Natural killer cell (primary cell): ENCODE measurements around the gene PROX1. TPM values are rescaled to one million over a fixed set of nuclear protein-coding genes. Genes with fewer than 3 reads are reported as not detected.

Experiments used
- ATAC-seq, 3 donors: fragments of 150-1000 bp in 2 of 3; fragments of 200-7000 bp in 1 of 3; cut with Tn5 transposase; 1 replicate in 1 of 3; 2 replicates in 2 of 3; pipeline ENCODE4 v1.10.0; 2021; ENCODE audit warnings: mild to moderate bottlenecking in 2 of 3, moderate library complexity in 2 of 3
- DNase-seq, 2 donors: peaks; one replicate each; pipeline versions ENCODE4 v3.0.0 to v3.0.0-alpha.2; 2013 to 2021; ENCODE audit warnings: mixed read lengths in 1 of 2
- H3K27ac ChIP-seq: one replicate; pipeline ENCODE4 v1.5.1; 2013; ENCODE audit warnings: mild to moderate bottlenecking, low read length
- H3K27me3 ChIP-seq: one replicate; pipeline ENCODE4 v1.6.1; 2013; ENCODE audit warnings: low read length; ENCODE audit not compliant: control insufficient read depth, insufficient read depth
- H3K36me3 ChIP-seq: one replicate; pipeline ENCODE4 v1.6.1; 2013; ENCODE audit warnings: low read length; ENCODE audit not compliant: control insufficient read depth, insufficient read depth
- H3K4me1 ChIP-seq: one replicate; pipeline ENCODE4 v1.6.1; 2013; ENCODE audit warnings: low read length; ENCODE audit not compliant: control insufficient read depth, insufficient read depth
- H3K4me3 ChIP-seq: one replicate; pipeline ENCODE4 v1.5.1; 2013; ENCODE audit warnings: low read length
- H3K9me3 ChIP-seq: one replicate; pipeline ENCODE4 v1.6.1; 2013; ENCODE audit warnings: low read length; ENCODE audit not compliant: control insufficient read depth, insufficient read depth
- H3K27ac Mint-ChIP-seq, 2 donors: one replicate each; pipeline ENCODE4 v1.8.0; 2022; ENCODE audit warnings: mild to moderate bottlenecking in 2 of 2, mixed read lengths in 2 of 2, moderate library complexity in 1 of 2
- H3K27me3 Mint-ChIP-seq, 2 donors: one replicate each; pipeline ENCODE4 v1.8.0; 2022; ENCODE audit warnings: low read depth in 2 of 2, mixed read lengths in 2 of 2
- H3K36me3 Mint-ChIP-seq: one replicate; pipeline ENCODE4 v1.8.0; 2022; ENCODE audit warnings: mixed read lengths
- H3K4me1 Mint-ChIP-seq, 2 donors: one replicate each; pipeline ENCODE4 v1.8.0; 2022; ENCODE audit warnings: mixed read lengths in 2 of 2
- H3K4me3 Mint-ChIP-seq: one replicate; pipeline ENCODE4 v1.8.0; 2022; ENCODE audit warnings: mild to moderate bottlenecking, moderate library complexity, mixed read lengths
- H3K9me3 Mint-ChIP-seq, 2 donors: one replicate each; pipeline ENCODE4 v1.8.0; 2022; ENCODE audit warnings: mixed read lengths in 2 of 2
- CTCF ChIP-seq: fragments of 200-600 bp; IDR thresholded peaks from one replicate; pipeline ENCODE4 v1.8.0; 2022; ENCODE audit warnings: antibody characterized with exemption
- WGBS: methylation state at CpG from one replicate; pipeline ENCODE4 v1.1.7; 2013; ENCODE audit warnings: missing lambda C conversion rate; ENCODE audit not compliant: insufficient coverage; 5-methylcytosine and 5-hydroxymethylcytosine counted together
- intact Hi-C: fragments of 100-400 bp; cut with micrococcal nuclease; formaldehyde crosslinking; loops from one replicate; pipeline ENCODE4 v1.14.2; 2022
- total RNA-seq, 4 donors: library from RNA; stranded (reverse); fragments of 120-200 nt in 1 of 4; gene quantifications; one replicate each; pipeline versions ENCODE4 v1.2.3 to v1.2.4, GENCODE V29; 2013 to 2022

The PROX1 gene
- total RNA-seq, 3 donors from 2014 or later (not counting 1 experiment from before 2014, with no cell fraction given): not detected

- Histone ChIP-seq H3K27me3 (no peaks in the 10 kb centered on the region), H3K27ac (no peak overlapping the region), H3K4me1 (no peaks in the 10 kb centered on the region), H3K4me3 (no peak overlapping the region), H3K36me3 (no peaks in the 10 kb centered on the region), H3K9me3 (no peaks in the 10 kb centered on the region)
- ATAC-seq: no peak
- intact Hi-C loops: no loop called here
- DNase-seq: no peak
- Mint-ChIP-seq H3K27ac (no peak overlapping the region), H3K36me3 (no peaks in the 10 kb centered on the region), H3K4me3 (no peak overlapping the region), H3K9me3 (peaks cover 3 to 5% of the 10 kb centered on the region in 2 donors), H3K4me1 (no peaks in the 10 kb centered on the region), H3K27me3 (no peaks in the 10 kb centered on the region)
- TF ChIP-seq CTCF: no peak
These were observed 46.8 kb upstream of the PROX1 start for GRCh38 chr1:213940947-213941346.

GRCh38 chr1:213942061-213942460 is 45.7 kb upstream of the PROX1 start:
- no peaks in the 10 kb centered on the region for H3K27me3 ChIP-seq
- H3K4me1 ChIP-seq: no peaks in the 10 kb centered on the region
- Mint-ChIP-seq H3K9me3 (peaks cover 3 to 5% of the 10 kb centered on the region in 2 donors), H3K4me3 (no peak overlapping the region), H3K4me1 (no peaks in the 10 kb centered on the region), H3K27ac (no peak overlapping the region), H3K27me3 (no peaks in the 10 kb centered on the region), H3K36me3 (no peaks in the 10 kb centered on the region)
- H3K4me3 ChIP-seq: no peak overlapping the region
- intact Hi-C loops: no loop called here
- ATAC-seq: no peak
- H3K9me3 ChIP-seq: no peaks in the 10 kb centered on the region
- DNase-seq: no peak
- TF ChIP-seq CTCF: no peak
- H3K36me3 ChIP-seq: no peaks in the 10 kb centered on the region
- no peak overlapping the region for H3K27ac ChIP-seq
- 86% methylated on average over 3 of the region's 3 CpGs for WGBS

- Histone ChIP-seq H3K36me3 (no peaks in the 10 kb centered on the region), H3K4me1 (no peaks in the 10 kb centered on the region), H3K27ac (no peak overlapping the region), H3K4me3 (no peak overlapping the region), H3K27me3 (no peaks in the 10 kb centered on the region), H3K9me3 (no peaks in the 10 kb centered on the region)
- TF ChIP-seq CTCF: no peak
- DNase-seq (no peak), ATAC-seq (no peak)
- Mint-ChIP-seq H3K36me3 (no peaks in the 10 kb centered on the region), H3K27me3 (peaks cover 0 to 2% of the 10 kb centered on the region in 2 donors), H3K4me1 (no peaks in the 10 kb centered on the region), H3K9me3 (peaks cover 0 to 7% of the 10 kb centered on the region in 2 donors), H3K4me3 (no peak overlapping the region), H3K27ac (no peak overlapping the region)
- 65% methylated on average over 6 of the region's 6 CpGs for WGBS
- intact Hi-C loops: no loop called here
These were observed 40.5 kb upstream of the PROX1 start for GRCh38 chr1:213947200-213947801.

GRCh38 chr1:213951876-213952275 is 35.9 kb upstream of the PROX1 start:
- Mint-ChIP-seq H3K4me3 (no peak overlapping the region), H3K36me3 (no peaks in the 10 kb centered on the region), H3K27me3 (peaks cover 0 to 5% of the 10 kb centered on the region in 2 donors), H3K27ac (no peak overlapping the region), H3K4me1 (no peaks in the 10 kb centered on the region), H3K9me3 (peaks cover 4 to 5% of the 10 kb centered on the region in 2 donors)
- H3K27ac ChIP-seq: no peak overlapping the region
- no peak for TF ChIP-seq CTCF
- intact Hi-C loops: no loop called here
- no peaks in the 10 kb centered on the region for H3K27me3 ChIP-seq
- WGBS: 96% methylated on average over 5 of the region's 5 CpGs
- ATAC-seq (no peak), DNase-seq (no peak)
- H3K4me1 ChIP-seq: no peaks in the 10 kb centered on the region
- no peak overlapping the region for H3K4me3 ChIP-seq
- no peaks in the 10 kb centered on the region for H3K36me3 ChIP-seq
- H3K9me3 ChIP-seq: no peaks in the 10 kb centered on the region
